H1 (cell line): ENCODE data around the gene UBA3. TPM values are rescaled to one million over a fixed set of nuclear protein-coding genes. Genes with fewer than 3 reads are reported as not detected.

ENCODE experiments used
- CTCF ChIA-PET: fragments of 300-600 bp; sonication (Branson Sonifier 250); formaldehyde crosslinking; loops from one replicate; lab custom pipeline; 2021; ENCODE audit not compliant: partially characterized antibody; lab: Charles Lee
- POLR2A ChIA-PET: fragments of 300-600 bp; sonication (Branson Sonifier 250); formaldehyde crosslinking; loops from one replicate; lab custom pipeline; 2021; ENCODE audit warnings: inconsistent platforms; ENCODE audit not compliant: partially characterized antibody; lab: Charles Lee
- DNase-seq, 2 experiments: peaks; one replicate each; pipeline versions ENCODE4 v3.0.0 to v3.0.0-alpha.2; 2010 to 2022; ENCODE audit warnings: low spot score in 2 of 2, low read depth in 1 of 2, mixed read lengths in 1 of 2
- FAIRE-seq: peaks from 2 replicates; lab custom pipeline; 2011; peaks lifted over from hg19 to GRCh38; lab: Jason Lieb, UNC
- H2AFZ ChIP-seq: 2 replicates; pipeline ENCODE4 v1.8.1; 2012; ENCODE audit warnings: low read length, inconsistent platforms
- H2AK5ac ChIP-seq: 2 replicates; pipeline ENCODE4 v1.6.1; 2013; ENCODE audit warnings: low read depth, low read length
- H2BK120ac ChIP-seq: replicated peaks from 2 replicates; pipeline ENCODE3; 2013; ENCODE audit warnings: low read depth, low read length, inconsistent platforms
- H2BK12ac ChIP-seq: 2 replicates; pipeline ENCODE4 v1.6.1; 2013; ENCODE audit warnings: low read depth, low read length
- H2BK15ac ChIP-seq: 2 replicates; pipeline ENCODE4 v1.6.1; 2013; ENCODE audit warnings: low read length
- H2BK20ac ChIP-seq: 2 replicates; pipeline ENCODE4 v1.6.1; 2013; ENCODE audit warnings: low read length
- H2BK5ac ChIP-seq: 2 replicates; pipeline ENCODE4 v1.6.1; 2013; ENCODE audit warnings: low read depth, low read length
- H3K14ac ChIP-seq: 2 replicates; pipeline ENCODE4 v1.6.1; 2013; ENCODE audit warnings: inconsistent platforms; ENCODE audit not compliant: insufficient read length
- H3K18ac ChIP-seq: 2 replicates; pipeline ENCODE4 v1.6.1; 2013; ENCODE audit warnings: low read length; ENCODE audit errors: extremely low read depth
- H3K23ac ChIP-seq: 2 replicates; pipeline ENCODE4 v1.6.1; 2013; ENCODE audit warnings: inconsistent platforms; ENCODE audit not compliant: insufficient read length
- H3K23me2 ChIP-seq: 2 replicates; pipeline ENCODE4 v1.6.1; 2013; ENCODE audit warnings: low read depth, low read length
- H3K27ac ChIP-seq: 2 replicates; pipeline ENCODE4 v1.6.1; 2011; ENCODE audit warnings: low read depth, low read length, inconsistent platforms
- H3K27me3 ChIP-seq, 4 experiments: replicated peaks in 1 of 4; 1 replicate in 1 of 4; 2 replicates in 3 of 4; pipeline versions ENCODE4 v1.6.1 to v1.8.1; 2011 to 2013; ENCODE audit warnings: low read length in 3 of 4, mild to moderate bottlenecking in 3 of 4, inconsistent platforms in 2 of 4, mixed read lengths in 2 of 4, moderate library complexity in 1 of 4; ENCODE audit not compliant: control insufficient read depth in 3 of 4, insufficient read depth in 3 of 4; ENCODE audit errors: extremely low read depth in 1 of 4
- H3K36me3 ChIP-seq, 4 experiments: 2 replicates each; pipeline versions ENCODE4 v1.6.1 to v1.8.1; 2011 to 2013; ENCODE audit warnings: mild to moderate bottlenecking in 4 of 4, low read length in 3 of 4, moderate library complexity in 2 of 4, control low read depth in 1 of 4, inconsistent platforms in 1 of 4; ENCODE audit not compliant: insufficient read depth in 4 of 4, control insufficient read depth in 2 of 4
- H3K4ac ChIP-seq: replicated peaks from 2 replicates; pipeline ENCODE3; 2013; ENCODE audit warnings: low read length, low read depth, mixed read lengths, inconsistent platforms; ENCODE audit not compliant: insufficient read length
- H3K4me1 ChIP-seq, 4 experiments: replicated peaks in 1 of 4; 1 replicate in 1 of 4; 2 replicates in 3 of 4; pipeline versions ENCODE4 v1.6.1 to v1.8.1; 2011 to 2013; ENCODE audit warnings: low read length in 3 of 4, inconsistent platforms in 2 of 4, mixed read lengths in 1 of 4; ENCODE audit not compliant: insufficient read depth in 4 of 4, control insufficient read depth in 3 of 4
- H3K4me2 ChIP-seq, 2 experiments: 2 replicates each; pipeline versions ENCODE4 v1.6.1 to v1.8.1; 2011 to 2013; ENCODE audit warnings: low read depth in 2 of 2, low read length in 2 of 2, control low read depth in 1 of 2, inconsistent platforms in 1 of 2, mild to moderate bottlenecking in 1 of 2; ENCODE audit not compliant: insufficient read depth in 1 of 2
- H3K4me3 ChIP-seq, 4 experiments: fragments of 200-600, 300-600 bp in 1 of 4; sonication (generic), shearing (Covaris generic), sonication (Bioruptor Twin) in 1 of 4; 2 replicates each; pipeline versions ENCODE4 v1.5.1 to v1.8.1; 2011 to 2016; ENCODE audit warnings: low read length in 4 of 4, low read depth in 3 of 4, control low read depth in 2 of 4, inconsistent platforms in 2 of 4, mild to moderate bottlenecking in 2 of 4, mixed read lengths in 1 of 4, moderate library complexity in 1 of 4; ENCODE audit not compliant: insufficient read depth in 2 of 4; ENCODE audit errors: extremely low read depth in 1 of 4
- H3K56ac ChIP-seq: replicated peaks from 2 replicates; pipeline ENCODE3; 2013; ENCODE audit warnings: low read depth, mild to moderate bottlenecking, mixed read lengths, low read length, inconsistent platforms; ENCODE audit not compliant: insufficient read length
- H3K79me1 ChIP-seq: 2 replicates; pipeline ENCODE4 v1.6.1; 2013; ENCODE audit warnings: low read depth, low read length, control low read depth
- H3K79me2 ChIP-seq, 2 experiments: 2 replicates each; pipeline versions ENCODE4 v1.6.1 to v1.8.1; 2012 to 2013; ENCODE audit warnings: low read length in 2 of 2, mild to moderate bottlenecking in 2 of 2, inconsistent platforms in 1 of 2; ENCODE audit not compliant: insufficient read depth in 2 of 2, control insufficient read depth in 1 of 2
- H3K9ac ChIP-seq, 4 experiments: replicated peaks in 1 of 4; 1 replicate in 1 of 4; 2 replicates in 3 of 4; pipeline versions ENCODE4 v1.6.1 to v1.8.1; 2011 to 2013; ENCODE audit warnings: low read depth in 3 of 4, low read length in 3 of 4, control low read depth in 2 of 4, mild to moderate bottlenecking in 2 of 4, moderate library complexity in 2 of 4, inconsistent platforms in 1 of 4; ENCODE audit errors: extremely low read depth in 1 of 4
- H3K9me3 ChIP-seq, 2 experiments: 2 replicates each; pipeline versions ENCODE4 v1.6.1 to v1.8.1; 2012 to 2013; ENCODE audit warnings: mild to moderate bottlenecking in 2 of 2, moderate library complexity in 2 of 2, control low read depth in 1 of 2, inconsistent platforms in 1 of 2, low read depth in 1 of 2, low read length in 1 of 2, mixed read lengths in 1 of 2; ENCODE audit not compliant: insufficient read depth in 2 of 2
- H4K20me1 ChIP-seq, 2 experiments: replicated peaks in 1 of 2; 2 replicates each; pipeline versions ENCODE3 to v1.8.1; 2011 to 2013; ENCODE audit warnings: inconsistent platforms in 2 of 2, low read length in 2 of 2, mild to moderate bottlenecking in 1 of 2; ENCODE audit not compliant: insufficient read depth in 2 of 2, control insufficient read depth in 1 of 2
- H4K5ac ChIP-seq: 2 replicates; pipeline ENCODE4 v1.6.1; 2013; ENCODE audit warnings: low read length, low read depth, mixed read lengths, inconsistent platforms; ENCODE audit not compliant: insufficient read length
- H4K8ac ChIP-seq: 2 replicates; pipeline ENCODE4 v1.8.0; 2013; ENCODE audit warnings: mild to moderate bottlenecking, moderate library complexity, low read length, inconsistent platforms; ENCODE audit not compliant: insufficient read depth; ENCODE audit errors: extremely low read depth
- H4K91ac ChIP-seq: replicated peaks from 2 replicates; pipeline ENCODE3; 2013; ENCODE audit warnings: low read length, mixed read lengths, inconsistent platforms; ENCODE audit not compliant: insufficient read length
- CHD2 ChIP-seq: IDR thresholded peaks from 2 replicates; pipeline ENCODE4 v1.6.1; 2012; ENCODE audit warnings: low read length, improper control_type of control experiment
- EGR1 ChIP-seq: IDR thresholded peaks from 2 replicates; pipeline ENCODE4 v1.6.1; 2011; ENCODE audit warnings: low read depth, low read length, borderline replicate concordance
- EP300 ChIP-seq, 2 experiments: IDR thresholded peaks; 1 replicate in 1 of 2; 2 replicates in 1 of 2; pipeline ENCODE4 v1.6.1; 2011 to 2012; ENCODE audit warnings: low read depth in 2 of 2, low read length in 2 of 2, mild to moderate bottlenecking in 2 of 2, borderline replicate concordance in 1 of 2, inconsistent platforms in 1 of 2, moderate library complexity in 1 of 2
- KDM5A ChIP-seq: fragments of 200-600 bp; IDR thresholded peaks from 2 replicates; pipeline ENCODE4 v1.7.1; 2012; ENCODE audit warnings: mild to moderate bottlenecking, low read length, inconsistent platforms, mixed read lengths
- NANOG ChIP-seq: IDR thresholded peaks from 2 replicates; pipeline ENCODE4 v1.6.1; 2011; ENCODE audit warnings: low read length, low read depth, mild to moderate bottlenecking, inconsistent platforms; ENCODE audit not compliant: insufficient read depth, poor library complexity, severe bottlenecking
- NRF1 ChIP-seq: IDR thresholded peaks from 2 replicates; pipeline ENCODE4 v1.6.1; 2011; ENCODE audit warnings: mild to moderate bottlenecking, low read depth, low read length, improper control_type of control experiment
- POLR2AphosphoS5 ChIP-seq: IDR thresholded peaks from 2 replicates; pipeline ENCODE4 v1.6.1; 2011; ENCODE audit warnings: low read depth, low read length
- RBBP5 ChIP-seq: IDR thresholded peaks from 2 replicates; pipeline ENCODE4 v1.7.1; 2012; ENCODE audit warnings: low read depth, mild to moderate bottlenecking, inconsistent platforms, low read length, moderate library complexity, borderline replicate concordance
- RNF2 ChIP-seq: fragments of 200-900, 300-1000 bp; sonication (generic); IDR thresholded peaks from 2 replicates; pipeline ENCODE4 v1.7.1; 2016; ENCODE audit warnings: borderline replicate concordance, low read depth, mild to moderate bottlenecking, antibody characterized with exemption, low read length; ENCODE audit not compliant: poor library complexity, severe bottlenecking; ENCODE audit errors: missing control alignments
- SAP30 ChIP-seq: fragments of 300-600 bp; sonication (generic); IDR thresholded peaks from 2 replicates; pipeline ENCODE4 v1.7.1; 2012; ENCODE audit warnings: low read length, moderate library complexity, mild to moderate bottlenecking, inconsistent platforms; ENCODE audit not compliant: insufficient read depth, insufficient replicate concordance
- SP4 ChIP-seq: IDR thresholded peaks from 2 replicates; pipeline ENCODE4 v1.6.1; 2012; ENCODE audit warnings: low read length, inconsistent platforms
- YY1 ChIP-seq: IDR thresholded peaks from 2 replicates; pipeline ENCODE4 v1.6.1; 2011; ENCODE audit warnings: low read depth, mild to moderate bottlenecking, low read length
- WGBS, 2 experiments: shearing (Covaris generic) in 1 of 2; methylation state at CpG; one replicate each; pipeline versions ENCODE4 v1.1.6 to v1.1.7; 2013 to 2015; ENCODE audit warnings: low lambda C conversion rate in 2 of 2, mixed read lengths in 2 of 2, inconsistent platforms in 1 of 2, low coverage in 1 of 2, missing lambda C conversion rate in 1 of 2; ENCODE audit not compliant: insufficient replicate concordance in 2 of 2, insufficient coverage in 1 of 2, insufficient read length in 1 of 2; ENCODE audit errors: extremely low coverage in 1 of 2, missing lambda C conversion rate in 1 of 2; 5-methylcytosine and 5-hydroxymethylcytosine counted together
- polyA plus RNA-seq, 7 experiments: library from polyadenylated mRNA; depleted of rRNA in 3 of 7; stranded (reverse) in 5 of 7; unstranded in 2 of 7; fragments of >200 nt in 5 of 7; fragments of 200-250 nt in 2 of 7; gene quantifications; 1 replicate in 5 of 7; 2 replicates in 1 of 7; 4 replicates in 1 of 7; pipeline versions ENCODE4 v1.2.1 to v1.2.3, GENCODE V29; 2011 to 2013; ENCODE audit warnings: missing spikeins in 2 of 7, mixed read lengths in 2 of 7
- total RNA-seq: library from RNA; stranded (reverse); fragmentation: NEBNext Ultra II Directional; extraction: Animal tissue kit (Norgen Biotek cat#: 25700); gene quantifications from 2 replicates; pipeline ENCODE4 v1.2.1, GENCODE V29; 2021
- TF ChIP-seq, protein P1 (sequence below): IDR thresholded peaks from 2 replicates; pipeline ENCODE4 v1.6.1; 2011; ENCODE audit warnings: low read length, improper control_type of control experiment

Gene UBA3
- total and polyA plus RNA-seq, 2 of the 8 experiments (the other 6 are each of a cell fraction or from before 2014, with no cell fraction given): 40.8 to 97.8 TPM

DNA sequence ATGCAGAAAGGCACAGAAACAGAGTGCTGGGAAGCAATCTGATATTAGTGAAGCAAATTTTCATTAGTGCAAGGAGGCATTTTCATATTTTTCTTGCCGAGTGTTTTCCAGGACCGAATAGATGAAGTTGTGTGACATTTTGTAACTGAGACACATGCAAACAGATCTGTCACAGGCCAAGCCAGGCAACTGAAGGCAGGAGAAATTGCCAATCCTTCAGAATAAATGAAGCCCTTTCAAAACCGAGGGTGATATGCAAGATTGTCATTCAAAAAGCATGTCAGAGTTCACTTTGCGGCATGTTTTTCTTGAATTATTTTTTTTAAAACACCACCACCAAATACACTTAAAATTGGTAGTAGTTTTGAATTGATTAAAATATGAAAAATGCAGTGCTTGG is 36.0 kb upstream of the UBA3 start:
- Histone ChIP-seq H3K4ac (no peak overlapping the region), H3K79me2 (no peaks in the 10 kb centered on the region), H4K20me1 (no peaks in the 10 kb centered on the region), H3K23ac (no peak overlapping the region), H3K9me3 (no peaks in the 10 kb centered on the region), H3K27ac (no peak overlapping the region), H2BK20ac (no peak overlapping the region), H4K5ac (no peak overlapping the region), H2BK120ac (no peak overlapping the region), H3K23me2 (no peaks in the 10 kb centered on the region), H2BK5ac (no peak overlapping the region), H3K27me3 (no peaks in the 10 kb centered on the region), H3K36me3 (no peaks in the 10 kb centered on the region), H2BK12ac (no peak overlapping the region), H3K4me2 (no peak overlapping the region), H3K4me1 (peaks cover 0 to under 1% (median under 1%) of the 10 kb centered on the region in 4 experiments; a peak in 2 of 7 replicates), H3K79me1 (no peaks in the 10 kb centered on the region), H3K14ac (no peak overlapping the region), H2AK5ac (no peak overlapping the region), H3K56ac (no peak overlapping the region), H3K4me3 (no peak overlapping the region), H2AFZ (no peak overlapping the region), H4K91ac (no peak overlapping the region), H2BK15ac (no peak overlapping the region), H3K9ac (no peak overlapping the region), H3K18ac (no peak overlapping the region), H4K8ac (no peak overlapping the region)
- no peak for FAIRE-seq
- WGBS, 2 experiments: 91% methylated on average over 4 of the region's 4 CpGs; no CpG with 5 or more reads in 1 of the 2 experiments
- CTCF ChIA-PET: interaction anchor here (0.6 kb wide), 2 partner anchors 46 to 197 kb away, joined by 3 read pairs; no protein-coding TSS in a partner anchor
- no peak for DNase-seq
- POLR2A ChIA-PET: no interaction called here
- TF ChIP-seq RBBP5 (no peak), EGR1 (no peak), RNF2 (no peak), SAP30 (no peak), YY1 (no peak), SP4 (no peak), POLR2AphosphoS5 (no peak), NRF1 (no peak), EP300 (IDR thresholded peaks at IDR 0.05; ENCODE audit: borderline replicate concordance in 1 of 2, low read depth in 2 of 2, low read length in 2 of 2) (no peak), KDM5A (no peak), NANOG (no peak), CHD2 (no peak)
- TF ChIP-seq, protein P1, sequence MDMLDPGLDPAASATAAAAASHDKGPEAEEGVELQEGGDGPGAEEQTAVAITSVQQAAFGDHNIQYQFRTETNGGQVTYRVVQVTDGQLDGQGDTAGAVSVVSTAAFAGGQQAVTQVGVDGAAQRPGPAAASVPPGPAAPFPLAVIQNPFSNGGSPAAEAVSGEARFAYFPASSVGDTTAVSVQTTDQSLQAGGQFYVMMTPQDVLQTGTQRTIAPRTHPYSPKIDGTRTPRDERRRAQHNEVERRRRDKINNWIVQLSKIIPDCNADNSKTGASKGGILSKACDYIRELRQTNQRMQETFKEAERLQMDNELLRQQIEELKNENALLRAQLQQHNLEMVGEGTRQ: no peak
